GM21529 (cell line): ENCODE results near the gene USP9X.
"Not testable (repeated sequence)": the region's sequence is repeated elsewhere in the genome, so short reads cannot be mapped to it uniquely, and the experiment has no call there.

Experiments
- ATAC-seq: cut with Tn5 transposase; IDR thresholded peaks from one replicate; pipeline ENCODE4 v1.9.1; 2021; ENCODE audit not compliant: unreplicated experiment

Gene USP9X

GRCh38 chrX:41122664-41123257 is 37.5 kb downstream of the USP9X start:
- ATAC-seq, result no peak

- ATAC-seq, result no peak
These were observed 42.4 kb downstream of the USP9X start for GRCh38 chrX:41127477-41128192.

- no peak for ATAC-seq
These were observed 43.7 kb downstream of the USP9X start for GRCh38 chrX:41128955-41129354.

GRCh38 chrX:41131766-41132165 is 46.5 kb downstream of the USP9X start:
- ATAC-seq, result no peak

- ATAC-seq, result no peak
These were observed 48.3 kb downstream of the USP9X start for GRCh38 chrX:41133551-41133950.

- no peak for ATAC-seq
These were observed 52.3 kb downstream of the USP9X start for GRCh38 chrX:41137589-41137988.

GRCh38 chrX:41142130-41142910 is 57.1 kb downstream of the USP9X start:
- ATAC-seq, result no peak

GRCh38 chrX:41144873-41145272 is 59.6 kb downstream of the USP9X start:
- no peak for ATAC-seq

GRCh38 chrX:41145920-41146608 is 60.8 kb downstream of the USP9X start:
- no peak for ATAC-seq

GRCh38 chrX:41148553-41148952 is 63.3 kb downstream of the USP9X start:
- no peak for ATAC-seq

GRCh38 chrX:41150043-41150442 is 64.8 kb downstream of the USP9X start:
- ATAC-seq, result no peak

GRCh38 chrX:41151726-41152125 is 66.5 kb downstream of the USP9X start:
- ATAC-seq, result not testable (repeated sequence)

- peak; percentile 57 for ATAC-seq
These were observed 67.0 kb downstream of the USP9X start for GRCh38 chrX:41152221-41152620.

- ATAC-seq, result no peak
These were observed 68.2 kb downstream of the USP9X start for GRCh38 chrX:41153448-41153847.

GRCh38 chrX:41153957-41154356 is 68.7 kb downstream of the USP9X start:
- ATAC-seq, result no peak

- ATAC-seq, result no peak
These were observed 79.2 kb downstream of the USP9X start for GRCh38 chrX:41164449-41164848.

- no peak for ATAC-seq
These were observed 82.6 kb downstream of the USP9X start for GRCh38 chrX:41167888-41168287.

- no peak for ATAC-seq
These were observed 91.0 kb downstream of the USP9X start for GRCh38 chrX:41176263-41176662.

GRCh38 chrX:41177297-41177696 is 92.1 kb downstream of the USP9X start:
- ATAC-seq, result no peak

GRCh38 chrX:41178201-41178600 is 93.0 kb downstream of the USP9X start:
- no peak for ATAC-seq

GRCh38 chrX:41180194-41180908 is 95.1 kb downstream of the USP9X start:
- peak; percentile 63 for ATAC-seq
